A375 (cell line): Measurements from ENCODE around the gene ARF3. TPM values are rescaled to one million over a fixed set of nuclear protein-coding genes. Genes with fewer than 3 reads are reported as not detected.

Source experiments
- small RNA-seq: library from RNA; depleted of rRNA; stranded (forward); fragments of <200 nt; gene quantifications from one replicate; pipeline ENCODE3, GENCODE V24; 2014
- total RNA-seq: library from RNA; depleted of rRNA; stranded (reverse); fragments of >200 nt; shearing (Covaris generic); gene quantifications from 2 replicates; pipeline ENCODE4 v1.2.3, GENCODE V29; 2014; rRNA removed

Gene ARF3
- 79.5 and 93.6 TPM in 2 replicates for total RNA-seq

DNA sequence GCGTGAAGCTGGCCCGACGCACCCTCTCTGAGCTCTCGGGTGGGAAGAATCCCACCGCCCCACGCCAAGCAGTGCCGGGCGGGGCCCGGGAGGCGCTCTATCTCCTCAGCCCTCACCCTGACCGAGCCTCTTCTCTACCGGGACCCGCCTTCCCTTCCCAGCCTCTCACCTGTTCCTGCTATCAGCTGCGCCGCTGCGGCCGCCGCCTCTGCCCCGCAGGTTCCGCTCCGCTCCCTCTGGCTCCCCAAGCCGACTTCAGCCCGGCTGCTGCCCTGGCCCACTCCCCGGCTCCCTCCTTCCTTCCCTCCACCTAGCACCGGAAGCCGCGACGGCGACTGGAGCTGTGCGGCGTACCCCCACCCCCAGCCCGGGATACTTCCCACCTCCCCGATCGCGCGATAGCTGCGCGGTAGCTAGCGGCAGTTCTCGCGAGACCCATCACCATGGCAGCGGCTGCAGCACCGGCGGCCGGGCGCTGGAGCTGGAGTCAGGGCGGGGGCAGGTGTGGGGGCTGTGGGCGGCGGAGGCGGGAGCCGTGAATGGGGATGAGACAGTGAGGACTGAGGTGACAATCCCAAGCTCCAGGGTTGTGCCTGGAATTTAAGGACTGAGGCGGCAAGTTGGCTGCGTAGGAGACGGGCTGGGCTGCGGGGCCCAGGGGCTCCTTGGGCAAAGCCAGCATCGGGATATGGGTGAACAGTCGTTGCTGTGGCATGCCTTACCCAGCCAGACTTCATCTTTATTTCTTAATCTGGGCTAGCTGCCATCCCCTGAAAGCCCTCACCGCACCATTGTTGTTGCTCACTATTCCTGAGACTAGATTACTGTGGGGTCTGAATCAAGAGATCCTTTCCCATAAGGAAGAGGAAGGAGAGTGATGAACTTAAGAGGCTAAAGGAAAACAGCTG is at the start of gene ARF3:
ARF3 (minus strand) TSS at position 347 of the 908 bp plus-strand sequence. CDS start 16,392 bp downstream, outside the sequence.

DNA sequence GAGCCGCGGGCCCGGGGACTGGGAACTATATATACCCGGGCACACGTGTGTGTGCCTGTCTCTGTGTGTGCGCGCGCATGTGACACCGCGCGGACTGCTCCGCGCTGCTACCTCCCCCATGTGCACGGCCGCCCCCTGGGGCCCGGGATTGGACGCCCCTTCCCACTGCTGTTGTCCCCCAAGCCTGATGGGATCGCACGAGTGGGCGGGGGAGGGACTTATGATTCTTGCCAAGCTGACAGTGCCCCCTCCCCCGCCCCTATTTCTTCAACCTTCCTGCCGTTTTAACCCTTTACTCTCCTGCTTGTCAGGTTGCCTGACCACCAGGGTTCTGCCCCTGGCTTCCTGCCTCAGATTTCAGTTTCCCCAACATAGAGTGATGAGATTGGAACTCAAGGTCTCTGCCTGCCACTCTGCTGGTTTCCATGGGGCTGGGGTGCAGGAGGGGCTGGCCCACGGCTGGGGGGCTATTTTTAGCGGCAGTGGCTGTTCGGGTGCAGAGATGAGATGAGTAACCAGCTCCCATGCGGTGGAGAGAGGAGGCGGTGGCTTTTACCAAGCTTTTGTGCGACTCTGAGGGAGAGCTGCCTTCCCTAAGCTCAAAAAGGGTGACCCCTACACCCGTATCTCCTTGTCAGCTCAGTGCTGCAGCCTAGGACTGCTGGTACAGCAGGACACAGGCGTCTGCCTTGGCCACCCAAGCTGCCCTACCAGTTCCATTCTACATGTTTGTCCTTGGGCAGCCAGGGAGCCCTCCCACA is 42.3 kb upstream of the ARF3 start, which contains the start of gene DDN:
DDN (minus strand) TSS at position 5 of the 761 bp plus-strand sequence. CDS start 88 bp downstream, outside the sequence.

DNA sequence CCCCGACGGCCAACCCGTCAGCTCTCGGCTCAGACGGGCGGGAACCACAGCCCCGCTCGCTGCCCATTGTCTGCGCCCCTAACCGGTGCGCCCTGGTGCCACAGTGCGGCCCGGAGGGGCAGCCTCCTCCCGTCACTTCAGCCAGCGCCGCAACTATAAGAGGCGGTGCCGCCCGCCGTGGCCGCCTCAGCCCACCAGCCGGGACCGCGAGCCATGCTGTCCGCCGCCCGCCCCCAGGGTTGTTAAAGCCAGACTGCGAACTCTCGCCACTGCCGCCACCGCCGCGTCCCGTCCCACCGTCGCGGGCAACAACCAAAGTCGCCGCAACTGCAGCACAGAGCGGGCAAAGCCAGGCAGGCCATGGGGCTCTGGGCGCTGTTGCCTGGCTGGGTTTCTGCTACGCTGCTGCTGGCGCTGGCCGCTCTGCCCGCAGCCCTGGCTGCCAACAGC is 21.0 kb upstream of the ARF3 start, which contains the start of gene WNT1:
WNT1 (plus strand) TSS at position 32 of the 450 bp plus-strand sequence; CDS start at position 361, 329 bp downstream.

DNA sequence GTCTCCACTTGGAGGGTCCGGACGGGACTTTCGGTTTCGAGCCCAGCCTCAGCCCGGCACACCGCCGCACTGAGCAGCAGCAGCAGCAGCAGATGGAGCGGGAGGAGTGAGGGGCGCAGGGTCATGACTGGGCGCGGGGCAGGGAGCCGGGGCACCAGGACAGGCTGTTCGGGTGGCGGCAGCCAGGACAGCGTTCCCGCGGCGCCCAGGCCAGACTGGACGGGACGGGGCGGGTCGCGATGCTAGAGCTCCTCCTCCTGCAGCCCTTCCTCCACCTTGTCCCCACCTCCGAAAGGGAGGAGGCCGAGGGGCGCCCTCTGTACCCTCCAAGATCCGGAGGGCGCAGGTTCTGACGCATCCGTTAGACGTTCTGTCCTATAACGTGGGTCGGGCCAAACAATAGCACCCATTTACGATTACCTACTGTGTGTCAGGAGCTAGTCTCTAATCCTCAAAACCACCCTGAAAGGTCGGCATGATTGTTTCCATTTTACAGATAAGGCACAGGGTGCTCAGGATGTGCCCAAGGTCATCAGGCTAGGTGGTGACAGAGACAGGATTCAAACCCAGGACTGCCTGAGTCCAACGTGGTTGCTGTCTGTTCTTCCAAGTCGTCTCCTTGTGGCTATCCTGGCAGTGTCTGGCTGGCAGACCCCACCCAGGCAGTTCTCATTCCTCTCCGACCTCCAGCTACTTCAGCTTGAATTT is 31.8 kb downstream of the ARF3 start, which contains the start of gene FKBP11:
FKBP11 (minus strand) TSS at position 189 of the 708 bp plus-strand sequence; CDS start at position 125, 64 bp downstream.

Small RNA genes within 50 kb of the gene (small RNA-seq; reads per million reads assigned to genes)
- gene AC073610.1 (not detected), gene RNU6-600P (not detected), gene RNU6-940P (not detected)

Other genes starting within 250 kb of the ARF3 start
- gene CCNT1, start 240.8 kb downstream of the ARF3 start, total RNA-seq, result 37.8 and 41.5 TPM in 2 replicates
- gene ADCY6, start 168.4 kb downstream of the ARF3 start, total RNA-seq, result 22.6 and 23.9 TPM in 2 replicates
- 15.7 and 22.7 TPM in 2 replicates for gene CACNB3, start 139.0 kb downstream of the ARF3 start, total RNA-seq
- 63.5 and 66.8 TPM in 2 replicates for gene DDX23, start 105.3 kb downstream of the ARF3 start, total RNA-seq
- 0.48 and 0.57 TPM in 2 replicates for gene RND1, start 91.6 kb downstream of the ARF3 start, total RNA-seq
- 24.9 and 25.8 TPM in 2 replicates for gene FKBP11, start 32.0 kb downstream of the ARF3 start, total RNA-seq
- gene WNT10B, start 14.2 kb upstream of the ARF3 start, total RNA-seq, result 2.6 and 3.5 TPM in 2 replicates
- gene WNT1, start 20.8 kb upstream of the ARF3 start, total RNA-seq, result not detected in 2 replicates
- 1.6 and 2.4 TPM in 2 replicates for gene DDN, start 41.9 kb upstream of the ARF3 start, total RNA-seq
- gene PRKAG1, start 61.3 kb upstream of the ARF3 start, total RNA-seq, result 120 and 128 TPM in 2 replicates
- 40.7 and 44.7 TPM in 2 replicates for gene KMT2D, start 103.3 kb upstream of the ARF3 start, total RNA-seq
- gene RHEBL1, start 112.5 kb upstream of the ARF3 start, total RNA-seq, result 4.0 and 9.5 TPM in 2 replicates
- gene DHH, start 137.3 kb upstream of the ARF3 start, total RNA-seq, result 0.29 and 0.87 TPM in 2 replicates
- 11.1 and 14.3 TPM in 2 replicates for gene LMBR1L, start 153.4 kb upstream of the ARF3 start, total RNA-seq
- 2,083 and 2,392 TPM in 2 replicates for gene TUBA1B, start 173.9 kb upstream of the ARF3 start, total RNA-seq
- gene TUBA1A, start 231.6 kb upstream of the ARF3 start, total RNA-seq, result 84.2 and 95.1 TPM in 2 replicates